H54 (cell line): ENCODE data around the gene CSNK1G1.
"Not testable (repeated sequence)": the region's sequence is repeated elsewhere in the genome, so short reads cannot be mapped to it uniquely, and the experiment has no call there.

Source experiments
- DNase-seq: peaks from one replicate; pipeline ENCODE4 v3.0.0; 2011; ENCODE audit warnings: low spot score, mixed read lengths; ENCODE audit not compliant: insufficient read length
- FAIRE-seq: peaks from 3 replicates; lab custom pipeline; 2011; peaks lifted over from hg19 to GRCh38; lab: Jason Lieb, UNC
- POLR2A ChIP-seq: IDR thresholded peaks from 2 replicates; pipeline ENCODE4 v1.6.1; 2011; ENCODE audit warnings: low read depth, mild to moderate bottlenecking, low read length

CSNK1G1 gene

DNA sequence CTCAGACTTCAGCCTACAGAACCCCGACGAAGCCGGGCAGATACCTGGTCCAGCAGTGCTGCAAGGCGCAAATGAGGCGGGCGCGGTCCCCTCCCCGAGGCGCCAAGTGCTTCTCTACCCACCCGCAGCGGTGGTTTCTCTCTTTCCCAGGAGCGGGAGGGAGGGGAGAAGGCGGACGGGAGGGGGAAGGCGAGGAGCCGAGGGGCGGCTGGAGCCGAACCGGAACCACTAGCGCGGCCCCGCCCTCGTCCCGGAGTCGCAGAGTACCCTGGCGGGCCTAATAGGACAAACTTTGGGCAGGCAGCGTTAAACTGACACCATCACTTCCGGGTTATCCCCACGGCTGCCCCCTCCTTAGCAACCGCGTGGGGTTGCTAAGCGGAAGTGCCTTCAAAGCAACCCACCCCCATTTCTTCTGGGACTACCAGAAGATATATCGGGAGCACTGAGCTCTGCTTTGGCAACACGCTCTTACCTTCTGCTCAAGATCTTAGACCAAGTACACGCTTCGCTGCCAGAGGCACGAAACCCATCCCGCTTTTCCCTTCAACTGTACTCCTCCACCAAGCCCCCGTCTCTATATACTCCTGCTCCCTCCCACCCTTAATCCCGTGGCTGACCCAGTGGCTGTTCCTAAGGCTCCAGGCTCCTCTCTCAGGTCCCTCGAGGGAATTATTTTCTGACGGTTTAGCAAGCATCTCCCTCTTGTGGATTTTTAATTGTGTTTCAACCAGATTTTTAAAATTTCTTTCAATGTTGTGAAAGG, at the start of gene CSNK1G1:
CSNK1G1 (minus strand) TSS at position 230 of the 766 bp plus-strand sequence. CDS start 55,674 bp downstream, outside the sequence.
- TF ChIP-seq POLR2A: peak; percentile 53
- DNase-seq (peak; percentile 42), FAIRE-seq (no peak)

DNA sequence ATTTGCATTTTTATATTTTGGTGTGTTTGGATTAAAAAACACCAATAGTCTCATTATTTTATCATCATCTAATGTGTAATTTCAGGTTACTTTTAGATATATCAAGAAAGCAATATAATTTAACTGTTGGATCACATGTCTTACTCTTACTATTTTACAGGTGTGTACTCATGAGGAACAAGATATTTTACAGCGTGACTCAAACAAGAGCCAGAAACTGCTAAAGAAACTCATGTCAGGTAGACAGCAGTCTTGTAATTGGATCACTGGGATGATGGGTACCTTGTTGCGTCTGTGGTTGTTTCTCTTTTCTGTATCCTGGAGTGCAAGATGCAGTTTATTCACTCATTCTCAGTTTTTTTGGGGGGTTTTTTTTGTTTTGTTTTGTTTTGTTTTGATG, 44.6 kb upstream of the CSNK1G1 start:
- FAIRE-seq (no peak), DNase-seq (no peak)
- TF ChIP-seq POLR2A: no peak

DNA sequence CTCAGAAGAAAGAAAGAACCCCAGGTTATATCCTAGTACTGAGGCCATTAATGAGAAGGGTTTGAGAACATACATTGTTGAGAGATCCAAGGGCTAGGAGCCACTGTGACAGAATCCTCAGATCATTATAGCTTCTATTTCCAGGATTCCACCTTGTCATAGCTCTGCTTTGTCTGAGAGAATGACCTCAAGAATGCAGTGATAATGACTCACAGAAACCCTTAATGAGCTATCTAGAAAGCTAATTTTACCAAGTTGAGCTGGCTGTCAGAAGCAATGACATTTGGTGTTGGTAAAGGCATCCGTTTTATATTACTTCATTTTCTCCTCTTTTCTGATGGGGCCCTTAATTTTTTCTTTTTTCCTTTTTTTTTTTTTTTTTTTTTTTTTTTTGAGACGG, 42.6 kb upstream of the CSNK1G1 start:
- DNase-seq: no peak
- TF ChIP-seq POLR2A: no peak
- FAIRE-seq: no peak

DNA sequence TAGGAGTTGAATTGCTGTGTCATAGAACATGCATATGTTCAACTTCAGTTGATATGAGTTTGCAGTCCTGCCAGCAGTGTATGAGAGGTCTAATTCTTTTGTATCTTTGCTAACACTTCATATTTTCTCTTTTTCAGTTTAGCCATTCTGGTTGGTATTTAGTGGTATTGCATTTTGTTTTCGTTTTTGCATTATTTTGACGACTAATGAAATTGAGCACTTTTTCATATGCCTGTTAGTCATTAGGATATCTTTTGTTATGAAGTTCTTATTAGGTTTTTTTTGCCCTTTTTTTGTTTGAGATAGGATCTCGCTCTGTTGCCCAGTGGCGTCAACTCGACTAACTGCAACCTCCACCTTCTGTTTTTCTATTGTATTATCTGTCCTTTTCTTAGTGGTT, 40.8 kb upstream of the CSNK1G1 start:
- FAIRE-seq: no peak

DNA sequence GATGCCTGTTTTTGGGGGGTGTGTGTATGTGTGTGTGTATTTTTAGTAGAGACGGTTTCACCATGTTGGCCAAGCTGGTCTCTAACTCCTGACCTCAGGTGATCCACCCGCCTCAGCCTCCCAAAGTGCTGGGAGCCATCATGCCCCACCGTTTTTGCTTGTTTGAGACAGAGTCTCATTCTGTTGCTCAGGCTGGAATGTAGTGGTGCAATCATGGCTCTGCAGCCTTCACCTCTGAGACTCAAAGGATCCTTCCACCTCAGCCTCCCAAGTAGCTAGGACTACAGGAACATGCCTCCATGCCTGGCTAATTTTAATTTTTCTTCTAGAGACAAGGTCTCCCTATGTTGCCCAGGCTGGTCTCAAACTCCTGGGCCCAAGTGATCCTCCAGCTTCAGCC, 36.5 kb upstream of the CSNK1G1 start:
- DNase-seq, FAIRE-seq: not testable (repeated sequence)

More for the DNA sequence above, 40.8 kb upstream of the CSNK1G1 start:
- TF ChIP-seq POLR2A: no peak
- no peak for DNase-seq

DNA sequence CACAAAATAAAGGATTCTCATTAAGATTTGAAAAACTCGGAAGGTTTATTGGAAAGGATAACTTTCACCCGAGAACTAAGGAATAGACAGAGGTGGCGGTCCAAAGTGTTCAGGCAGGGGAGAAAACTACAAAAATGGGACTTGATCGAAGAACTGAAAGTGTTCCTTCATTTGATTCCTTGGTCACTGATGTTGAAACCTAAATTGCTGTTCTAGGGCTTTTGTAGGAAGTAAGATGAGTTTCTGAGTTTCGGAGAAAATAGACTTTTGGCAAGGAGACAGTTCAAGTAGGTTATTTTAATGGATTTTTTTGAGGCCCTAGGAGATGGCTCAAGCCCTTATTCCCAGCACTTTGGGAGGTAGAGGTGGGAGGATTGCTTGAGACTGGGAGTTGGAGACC, 33.1 kb upstream of the CSNK1G1 start:
- no peak for FAIRE-seq
- DNase-seq: no peak
- TF ChIP-seq POLR2A: no peak

DNA sequence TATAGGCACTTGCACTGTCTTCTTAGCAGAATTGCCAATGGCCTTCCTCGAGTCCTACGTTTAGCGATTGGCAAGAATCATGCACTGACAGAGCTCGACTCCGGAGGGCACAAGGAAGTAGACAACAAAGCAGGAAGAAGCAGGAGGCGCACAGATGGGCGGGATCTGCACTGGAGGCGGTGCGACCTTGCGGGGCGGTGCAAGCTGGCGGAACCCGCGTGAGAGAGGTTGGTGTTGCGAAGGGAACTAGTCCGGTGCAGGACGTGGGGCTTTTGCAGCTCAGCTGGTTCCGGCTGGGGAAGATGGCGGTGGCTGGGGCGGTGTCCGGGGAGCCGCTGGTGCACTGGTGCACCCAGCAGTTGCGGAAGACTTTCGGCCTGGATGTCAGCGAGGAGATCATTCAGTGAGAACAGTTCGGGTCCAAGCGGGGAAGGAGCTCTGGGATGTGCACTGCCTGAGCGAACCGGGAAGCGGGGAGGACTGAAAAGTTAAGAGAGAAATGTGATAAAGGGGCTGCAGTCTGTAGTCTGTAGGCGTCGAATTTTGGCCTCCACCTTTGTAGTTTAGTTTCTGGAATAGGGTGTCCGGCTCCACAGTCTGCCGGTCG, 31.7 kb upstream of the CSNK1G1 start, which contains the start of gene TRIP4:
TRIP4 (plus strand) TSS at position 275 of the 607 bp plus-strand sequence; CDS start at position 303, 28 bp downstream.
- FAIRE-seq (no peak), DNase-seq (peak; percentile 44)
- peak; percentile 95 for TF ChIP-seq POLR2A

DNA sequence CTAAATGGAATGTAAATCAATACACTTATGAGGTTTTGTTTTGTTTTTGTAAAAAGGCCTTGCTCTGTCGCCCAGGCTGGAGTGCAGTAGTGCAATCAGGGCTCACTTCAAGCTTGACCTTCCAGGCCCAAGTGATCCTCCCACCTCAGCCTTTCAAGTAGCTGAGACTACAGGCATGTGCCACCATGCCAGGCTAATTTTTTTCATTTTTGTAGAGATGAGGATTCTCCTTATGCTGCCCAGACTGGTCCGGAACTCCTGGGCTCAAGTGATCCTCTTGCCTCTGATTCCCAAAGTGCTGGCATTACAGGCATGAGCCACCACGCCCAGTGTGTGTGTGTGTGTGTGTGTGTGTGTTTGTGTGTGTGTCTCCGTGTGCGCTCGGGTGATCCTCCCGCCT, 30.3 kb upstream of the CSNK1G1 start:
- FAIRE-seq: no peak
- no peak for TF ChIP-seq POLR2A
- DNase-seq: no peak

DNA sequence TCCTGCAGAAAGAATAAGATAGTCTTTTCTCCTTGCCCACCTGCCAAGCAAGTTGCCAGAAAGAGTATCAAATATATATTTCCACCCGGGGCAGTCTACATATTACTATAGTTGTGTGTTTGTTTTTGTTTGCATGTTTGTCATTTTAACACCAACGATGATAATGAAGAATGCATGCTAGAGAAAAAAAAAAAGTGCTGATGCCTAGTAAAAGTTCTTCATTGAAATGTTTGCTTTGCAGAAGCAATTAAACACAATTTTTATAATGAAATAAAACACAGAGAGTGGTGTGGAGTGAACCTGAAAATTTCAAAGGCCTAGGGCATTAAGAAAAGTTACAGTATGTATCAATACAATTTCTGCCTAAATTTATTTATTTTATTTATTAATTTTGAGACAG, 27.8 kb upstream of the CSNK1G1 start:
- FAIRE-seq (no peak), DNase-seq (no peak)
- TF ChIP-seq POLR2A: no peak

DNA sequence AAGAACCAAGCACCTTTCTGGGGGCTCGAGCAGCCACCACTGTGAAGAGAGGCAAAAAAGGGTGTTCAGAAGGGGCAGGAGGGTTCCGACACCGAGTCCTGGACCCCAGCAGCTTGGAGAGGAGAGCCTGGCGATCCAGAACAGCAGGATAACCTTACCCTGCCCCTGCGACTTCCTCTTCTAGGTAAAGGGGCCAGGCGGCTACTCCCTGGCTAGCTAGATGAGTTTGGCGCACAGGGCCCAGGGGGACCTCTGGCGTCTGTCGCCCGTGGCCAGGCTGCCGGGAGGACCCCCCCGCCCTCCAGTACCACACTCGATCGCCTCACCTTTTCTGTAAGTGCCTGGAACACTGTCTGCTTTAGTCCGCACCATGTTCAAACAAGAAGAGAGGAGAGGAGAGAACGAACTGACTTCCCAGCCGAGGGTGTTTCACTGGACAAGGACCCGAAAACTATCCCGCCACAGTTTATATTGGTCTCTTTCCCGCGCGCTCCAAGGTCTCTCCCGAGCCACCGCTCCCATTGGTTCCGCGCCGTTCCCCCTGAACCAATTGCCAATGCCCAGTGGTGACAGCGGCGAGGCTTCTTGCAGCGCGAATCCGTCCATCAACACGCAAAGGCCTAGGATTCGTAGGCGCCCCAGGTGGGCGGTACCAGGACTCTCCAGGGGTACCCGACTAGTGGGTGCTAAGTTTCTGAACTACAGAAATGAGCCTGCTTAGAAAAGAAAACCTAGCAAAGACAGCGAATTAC, 25.2 kb upstream of the CSNK1G1 start, which contains the start of gene PCLAF:
PCLAF (minus strand) TSS at position 442 of the 752 bp plus-strand sequence; CDS start at position 372, 70 bp downstream.
- DNase-seq: peak; percentile 53
- FAIRE-seq: peak; percentile 6
- peak; percentile 79 for TF ChIP-seq POLR2A

DNA sequence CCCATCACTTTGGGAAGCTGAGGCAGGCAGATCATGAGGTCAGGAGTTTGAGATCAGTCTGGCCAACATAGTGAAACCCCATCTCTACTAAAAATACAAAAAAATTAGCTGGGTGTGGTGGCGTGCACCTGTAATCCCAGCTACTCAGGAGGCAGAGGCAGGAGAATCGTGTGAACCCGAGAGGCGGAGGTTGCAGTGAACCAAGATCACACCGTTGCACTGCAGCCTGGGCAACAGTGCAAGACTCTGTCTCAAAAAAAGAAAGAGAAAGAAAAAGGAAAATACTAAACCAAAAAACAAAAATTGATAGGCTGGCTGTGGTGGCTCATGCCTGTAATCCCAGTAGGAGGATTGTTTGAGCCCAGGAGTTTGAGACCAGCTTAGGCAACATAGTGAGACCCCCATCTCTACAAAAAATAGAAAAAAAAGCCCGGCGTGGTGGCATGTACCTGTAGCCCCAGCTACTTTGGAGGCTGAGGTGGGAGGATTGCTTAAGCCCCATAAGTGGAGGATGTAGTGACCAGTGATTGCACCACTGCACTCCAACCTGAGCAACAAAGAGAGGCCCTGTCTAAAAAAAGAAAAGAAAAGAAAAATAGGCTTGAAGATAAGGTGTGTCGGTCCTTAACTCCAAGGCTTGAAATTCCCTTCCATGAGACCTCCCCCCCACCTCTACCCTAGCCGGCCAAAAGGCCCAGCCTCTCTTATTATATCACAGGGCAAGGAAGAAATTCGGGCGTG, 24.3 kb upstream of the CSNK1G1 start:
- not testable (repeated sequence) for FAIRE-seq, DNase-seq

DNA sequence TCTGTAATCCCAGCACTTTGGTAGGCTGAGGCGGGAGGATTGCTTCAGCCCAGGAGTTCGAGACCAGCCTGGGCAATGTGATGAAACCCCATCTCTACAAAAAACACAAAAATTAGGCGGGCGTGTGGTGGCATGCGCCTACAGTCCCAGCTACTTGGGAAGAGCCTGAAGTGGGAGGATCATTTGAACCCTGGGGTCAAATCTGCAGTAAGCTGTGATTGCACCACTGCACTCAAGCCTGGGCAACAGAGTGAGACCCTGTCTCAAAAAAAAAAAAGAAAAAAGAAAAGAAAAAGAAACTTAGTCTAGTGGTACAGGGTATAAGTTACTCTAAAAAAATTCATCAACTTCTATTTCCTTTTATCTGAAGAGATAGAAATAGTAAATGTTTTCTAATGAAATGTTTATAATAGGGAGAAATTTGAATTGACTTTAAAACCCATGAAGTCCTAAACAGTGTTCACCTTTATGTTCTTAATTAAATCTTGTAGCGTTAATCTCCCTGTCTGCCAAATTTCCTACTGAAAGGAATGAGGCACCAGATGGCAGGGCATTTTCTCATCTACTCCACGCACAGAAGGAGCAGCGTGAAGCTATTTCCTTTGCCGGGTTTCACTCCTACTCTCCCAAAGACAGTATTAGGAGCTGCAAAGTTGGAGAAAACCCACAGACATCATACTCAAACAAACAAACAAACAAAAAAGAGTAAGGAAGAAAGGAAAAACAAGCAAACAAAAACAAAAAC, 23.4 kb upstream of the CSNK1G1 start:
- no peak for TF ChIP-seq POLR2A
- no peak for FAIRE-seq
- no peak for DNase-seq

DNA sequence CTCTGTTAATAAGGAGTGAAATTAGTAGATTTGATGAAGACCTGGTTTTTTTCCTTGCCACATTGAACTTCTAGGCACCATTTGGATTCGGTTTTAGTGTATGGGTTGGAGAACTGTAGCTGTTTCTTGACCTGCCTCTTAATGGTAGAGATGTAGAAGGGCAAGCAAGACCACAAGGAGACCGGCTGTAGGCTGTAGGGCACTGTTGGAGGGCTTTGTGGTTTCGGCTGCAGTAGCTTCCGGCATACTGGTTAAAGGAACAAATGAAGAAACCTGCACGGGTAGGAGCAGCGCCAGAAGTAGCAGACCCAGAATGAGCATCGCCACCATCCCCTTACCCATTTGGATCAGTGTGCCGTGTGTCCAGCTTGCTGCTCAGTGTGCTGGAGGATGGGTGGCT, 17.4 kb upstream of the CSNK1G1 start:
- FAIRE-seq (no peak), DNase-seq (no peak)
- no peak for TF ChIP-seq POLR2A

DNA sequence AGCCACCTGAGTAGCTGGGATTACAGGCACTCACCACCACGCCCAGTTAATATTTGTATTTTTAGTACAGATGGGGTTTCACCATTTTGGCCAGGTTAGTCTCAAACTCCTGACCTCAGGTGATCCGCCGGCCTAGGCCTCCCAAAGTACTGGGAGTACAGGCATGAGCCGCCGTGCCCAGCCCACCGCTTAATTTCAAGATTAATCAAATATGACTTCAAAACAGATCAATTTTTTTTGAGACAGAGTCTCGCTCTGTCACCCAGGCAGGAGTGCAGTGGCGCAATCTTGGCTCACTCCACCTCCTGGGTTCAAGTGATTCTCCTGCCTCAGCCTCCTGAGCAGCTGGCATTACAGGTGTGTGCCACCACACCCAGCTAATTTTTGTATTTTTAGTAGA, 15.4 kb upstream of the CSNK1G1 start:
- FAIRE-seq, DNase-seq: not testable (repeated sequence)
